Activated gamma-delta T cell treated with anti-CD3 and anti-CD28 coated beads, Interleukin-2, amount 50 U/mL, for 16 hours (primary cell): ENCODE measurements around the gene ARPP21.
"Not testable (repeated sequence)": the region's sequence is repeated elsewhere in the genome, so short reads cannot be mapped to it uniquely, and the experiment has no call there.

Experiments
- DNase-seq: peaks from one replicate; pipeline ENCODE4 v3.0.0-alpha.2; 2020; ENCODE audit warnings: low read depth

ARPP21 gene

DNA sequence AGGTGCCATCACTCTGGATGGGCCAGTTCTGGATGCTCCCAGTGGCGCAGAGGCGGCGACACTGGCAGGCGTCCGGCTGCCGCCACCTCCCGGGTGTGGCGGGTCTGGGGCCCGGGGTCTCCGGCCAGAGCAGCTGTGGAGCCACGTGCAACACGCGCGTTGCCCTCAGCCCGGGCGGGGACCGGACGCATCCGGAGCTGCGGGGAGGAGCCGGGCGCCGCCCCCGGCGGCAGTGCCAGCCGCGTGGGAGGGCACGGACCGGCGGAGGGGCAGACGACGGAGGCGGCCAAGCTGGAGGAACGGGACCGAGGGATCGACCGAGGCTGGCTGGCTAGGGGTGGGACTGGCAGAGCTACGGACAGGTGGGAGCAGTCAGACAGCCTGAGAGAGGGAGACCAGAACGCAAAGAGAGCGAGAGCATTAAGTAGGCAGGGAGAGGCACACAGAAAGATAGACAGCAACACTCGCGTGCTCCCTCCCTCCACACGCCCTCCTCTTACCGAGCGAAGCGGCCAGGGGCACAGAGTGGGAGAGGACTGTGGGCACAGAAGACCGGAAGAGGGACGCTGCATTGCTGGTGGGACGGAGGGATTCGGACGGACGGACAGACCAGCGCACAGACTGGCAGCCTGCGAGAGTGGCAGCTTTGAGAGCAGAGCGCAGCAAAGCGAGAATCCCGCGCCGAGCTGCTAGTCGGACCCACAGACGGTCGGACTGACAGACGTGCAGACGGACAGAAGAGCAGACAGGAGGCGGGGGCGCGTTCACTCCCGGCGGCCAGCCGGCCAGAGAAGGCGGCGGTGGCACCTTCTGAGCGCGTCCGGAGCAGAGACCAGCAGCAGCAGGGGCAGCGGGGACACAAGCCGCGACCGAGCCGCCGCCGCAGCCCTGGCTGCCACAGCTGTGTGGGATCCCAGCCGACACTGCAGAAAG is at the start of gene ARPP21:
Gene ARPP21 (plus strand): TSS at position 272 of the 933 bp plus-strand sequence. CDS start 42,227 bp downstream, outside the sequence.
- no peak for DNase-seq

DNA sequence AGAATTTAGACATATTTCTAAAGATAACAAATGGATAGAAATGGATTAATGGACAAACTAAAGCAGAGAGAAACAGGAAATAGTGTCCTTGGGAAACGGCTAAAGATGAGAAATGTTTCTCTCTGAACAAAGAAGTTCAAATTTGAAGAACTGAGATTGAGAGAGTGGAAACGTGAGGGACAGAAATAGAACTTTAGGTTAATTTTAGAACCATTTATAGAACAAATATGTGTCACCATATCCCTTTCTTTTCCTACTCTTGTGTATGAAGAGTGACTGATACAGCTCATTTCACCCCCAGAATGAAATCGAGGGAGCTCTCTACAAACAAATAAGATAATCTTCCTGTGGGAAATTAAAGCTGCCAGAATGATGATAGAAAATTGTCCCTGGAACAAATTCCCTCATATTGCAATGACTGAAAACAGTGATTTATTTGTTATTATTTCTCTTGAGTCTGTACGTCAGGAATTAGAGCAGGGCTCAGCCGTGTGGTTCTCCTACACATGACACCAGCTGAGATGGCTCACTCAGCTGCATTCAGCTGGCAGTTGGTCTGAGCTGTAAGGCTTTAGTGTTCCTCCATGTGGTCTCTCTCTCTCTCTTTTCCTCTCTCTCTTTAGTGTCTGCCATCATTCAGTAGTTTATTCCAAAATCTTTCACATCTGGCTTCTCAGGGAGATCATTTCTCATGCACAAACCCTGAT is 46.6 kb upstream of the ARPP21 start:
- no peak for DNase-seq

DNA sequence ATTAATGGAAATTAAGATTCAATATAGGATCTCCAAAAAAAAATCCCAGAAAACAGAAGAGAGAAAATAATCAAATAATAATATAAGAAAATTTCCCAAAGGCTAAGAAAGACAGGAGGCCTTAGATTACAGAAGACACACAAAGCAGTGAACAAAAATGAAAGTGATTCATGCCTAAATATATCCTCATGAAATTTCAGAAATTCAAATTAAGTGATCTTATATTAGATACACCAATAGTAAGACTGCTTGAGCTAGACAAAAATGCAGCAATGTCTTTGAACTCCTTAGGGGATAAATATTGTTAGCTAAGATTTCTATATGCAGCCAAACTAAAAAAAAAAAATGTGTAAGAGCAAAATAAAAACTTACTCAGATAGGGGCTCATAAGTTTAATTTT is 44.6 kb upstream of the ARPP21 start:
- no peak for DNase-seq

DNA sequence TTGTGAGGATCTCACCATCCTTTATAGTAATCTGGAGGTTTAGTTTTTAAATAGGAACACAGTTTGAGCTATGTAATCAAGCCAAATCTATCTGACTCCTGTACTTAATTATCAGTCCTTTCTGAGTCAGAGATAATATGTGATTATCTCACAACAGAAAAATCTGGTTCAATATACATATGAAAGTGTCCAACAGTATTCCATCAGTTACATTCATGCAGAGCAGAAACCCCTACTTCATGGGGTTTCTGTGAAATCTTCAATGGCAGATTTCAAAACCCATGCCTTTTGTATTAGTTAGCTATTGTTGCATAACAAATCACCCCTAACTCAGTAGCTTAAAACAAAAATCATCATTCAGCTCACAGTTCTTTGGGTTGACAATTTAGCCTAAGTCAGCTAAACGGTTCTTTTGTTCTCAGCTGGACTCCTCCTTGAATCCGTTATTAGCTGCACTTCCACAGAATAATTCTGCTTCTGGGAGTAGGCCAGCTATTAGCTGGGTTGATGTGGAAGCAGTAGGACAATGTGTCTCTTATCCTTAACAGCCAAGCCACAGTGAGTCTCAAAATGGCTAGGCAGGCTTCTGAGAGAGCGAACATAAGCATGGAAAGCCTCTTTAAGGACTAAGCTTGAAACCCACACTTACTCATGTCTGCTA is 42.9 kb upstream of the ARPP21 start:
- no peak for DNase-seq

DNA sequence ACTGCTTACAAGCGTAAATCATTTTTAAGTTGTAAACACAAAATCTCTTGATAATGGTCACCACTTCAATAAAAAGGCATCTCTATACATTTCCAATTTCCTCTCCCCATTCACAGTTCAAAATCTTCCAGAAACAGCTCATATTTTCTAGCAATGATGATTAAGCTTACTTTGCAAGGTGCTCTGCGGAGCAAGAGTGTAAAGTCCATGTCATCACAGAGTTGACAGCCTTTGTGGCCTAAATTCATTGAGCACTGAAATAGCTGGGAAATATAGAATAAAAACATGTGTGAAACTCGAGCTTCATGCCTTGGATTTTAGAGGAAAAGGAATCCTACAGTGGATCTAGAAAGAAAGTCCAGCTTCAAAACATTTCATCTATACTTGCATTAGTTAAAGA is 41.8 kb upstream of the ARPP21 start:
- no peak for DNase-seq

DNA sequence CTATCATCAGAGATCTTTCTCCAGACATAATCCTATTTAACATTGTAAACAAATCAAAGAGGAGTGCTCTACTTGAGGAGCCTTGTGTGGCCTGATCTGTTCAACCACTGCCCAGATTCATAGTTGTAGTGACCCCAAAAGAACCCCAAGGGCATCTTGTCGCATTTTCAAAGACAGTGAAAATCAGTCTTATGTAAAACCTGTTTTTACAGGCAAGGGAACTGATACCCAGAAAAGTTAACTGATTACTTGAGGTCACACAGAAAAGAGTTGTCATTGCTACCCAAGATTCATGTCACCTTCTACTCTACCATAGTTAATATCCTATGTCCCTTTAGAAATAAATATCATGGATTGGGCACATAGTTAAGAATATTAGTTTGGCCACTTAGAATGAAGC is 40.5 kb upstream of the ARPP21 start:
- no peak for DNase-seq

DNA sequence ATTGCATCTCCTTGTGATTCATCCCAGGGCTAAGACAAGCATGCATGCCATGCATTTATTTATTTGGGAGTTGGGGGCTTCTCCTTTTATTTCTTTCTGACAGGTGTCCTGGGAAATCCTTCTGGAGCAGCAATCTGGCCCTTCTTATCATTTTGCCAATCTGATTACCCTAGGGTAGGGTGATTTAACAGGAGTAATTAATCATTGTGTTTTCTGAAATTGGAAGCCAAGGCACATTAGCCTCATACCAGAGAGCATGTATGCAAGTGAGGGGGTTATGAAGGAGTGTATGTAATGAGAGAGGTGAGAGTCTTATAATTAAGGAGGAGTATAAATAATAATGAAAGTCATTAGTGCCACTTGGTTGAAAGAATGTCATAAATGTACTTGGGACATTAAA is 37.4 kb upstream of the ARPP21 start:
- DNase-seq, result no peak

DNA sequence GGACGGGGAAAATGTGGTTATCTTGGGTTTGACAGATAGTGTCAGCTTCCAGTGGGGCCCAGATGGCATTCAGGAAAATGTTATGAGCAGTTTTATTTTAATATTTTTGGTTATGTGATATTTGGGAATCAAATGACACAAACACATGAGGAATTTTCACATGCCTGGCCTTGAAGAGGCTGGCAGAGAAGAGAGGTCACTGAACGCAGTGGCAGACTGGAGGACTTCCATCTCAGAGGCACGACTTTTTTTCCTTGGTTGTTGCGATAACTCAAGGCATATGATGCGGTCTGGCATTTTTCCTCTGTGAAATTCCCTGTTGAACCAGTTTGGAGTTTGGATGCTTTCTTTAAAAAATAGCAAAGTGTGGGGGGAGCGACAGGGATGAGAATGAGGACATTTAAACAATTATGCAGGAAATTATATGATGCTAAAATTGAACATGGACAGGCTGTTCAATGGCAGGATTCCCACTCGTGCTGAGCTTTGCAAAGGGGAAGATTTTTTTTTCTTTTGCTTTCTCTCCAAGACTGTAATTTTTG is 36.9 kb upstream of the ARPP21 start:
- no peak for DNase-seq

DNA sequence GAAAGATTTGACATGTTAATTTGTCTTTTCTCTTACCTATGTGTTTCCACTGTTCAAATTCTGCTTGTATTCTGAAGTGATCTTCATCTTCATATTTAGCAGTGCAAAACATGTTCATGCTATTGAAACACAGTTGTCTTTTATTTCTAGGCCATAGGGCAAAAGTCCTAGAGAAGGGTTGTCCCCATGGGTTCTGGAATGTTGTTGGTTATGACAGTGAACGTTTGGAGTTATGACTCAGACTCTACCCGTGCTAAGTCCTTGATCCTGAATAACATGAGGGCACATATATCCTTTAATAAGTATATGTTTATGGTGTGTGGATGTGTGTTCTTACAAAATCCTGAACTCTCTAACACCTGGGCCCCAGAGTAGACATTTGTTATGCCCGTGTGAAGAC is 23.0 kb upstream of the ARPP21 start:
- DNase-seq, result no peak

DNA sequence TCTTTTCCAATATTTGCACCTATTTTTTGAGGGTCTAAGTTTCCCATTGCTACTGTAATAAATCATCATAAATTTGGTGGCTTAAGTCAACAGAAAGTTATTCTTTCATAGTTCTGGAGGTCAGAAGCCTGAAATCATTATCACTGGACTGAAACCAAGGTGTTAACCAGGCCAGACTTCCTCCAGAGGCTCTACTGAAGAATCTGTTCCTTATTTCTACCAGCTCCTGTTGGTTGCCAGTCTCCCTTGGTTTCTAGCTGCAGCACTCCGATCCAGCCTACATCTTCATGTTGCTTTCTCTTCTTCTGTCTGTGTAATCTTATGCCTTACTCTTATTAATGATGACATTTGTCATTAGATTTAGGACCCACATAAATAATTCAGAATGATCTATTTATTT is 22.0 kb upstream of the ARPP21 start:
- no peak for DNase-seq

DNA sequence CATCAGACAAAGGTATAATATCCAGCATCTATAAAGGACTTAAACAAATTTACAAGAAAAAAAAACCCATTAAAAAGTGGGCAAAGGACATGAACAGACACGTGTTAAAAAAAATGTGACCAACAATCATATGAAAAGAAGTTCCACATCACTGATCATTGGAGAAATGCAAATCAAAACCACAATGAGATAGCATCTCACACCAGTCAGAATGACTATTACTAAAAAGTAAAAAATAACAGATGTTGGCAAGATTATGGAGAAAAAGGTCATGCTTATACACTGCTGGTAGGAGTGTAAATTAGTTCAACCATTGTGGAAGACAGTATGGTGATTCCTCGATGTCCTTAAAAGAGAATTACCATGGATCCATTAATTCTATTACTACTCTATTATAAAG is 19.1 kb upstream of the ARPP21 start:
- DNase-seq, result not testable (repeated sequence)

DNA sequence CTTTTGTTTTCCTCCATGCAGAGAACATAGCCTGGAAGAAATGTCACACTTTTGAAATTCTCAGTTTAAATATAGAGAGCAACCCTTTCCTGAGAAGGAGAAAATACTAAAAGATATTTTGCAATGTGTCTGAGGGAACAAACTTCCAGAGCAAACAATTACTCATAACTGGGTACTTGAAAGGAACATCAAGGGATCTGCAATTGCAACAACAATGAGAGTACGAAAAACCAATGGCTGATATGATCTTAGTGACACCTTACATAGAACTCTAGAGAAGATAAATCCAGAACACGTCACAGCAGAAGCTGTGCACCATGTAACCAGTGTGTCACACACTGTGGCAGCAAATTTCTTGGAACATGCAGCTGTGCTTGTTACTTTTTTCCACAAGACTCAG is 14.6 kb upstream of the ARPP21 start:
- DNase-seq, result no peak

DNA sequence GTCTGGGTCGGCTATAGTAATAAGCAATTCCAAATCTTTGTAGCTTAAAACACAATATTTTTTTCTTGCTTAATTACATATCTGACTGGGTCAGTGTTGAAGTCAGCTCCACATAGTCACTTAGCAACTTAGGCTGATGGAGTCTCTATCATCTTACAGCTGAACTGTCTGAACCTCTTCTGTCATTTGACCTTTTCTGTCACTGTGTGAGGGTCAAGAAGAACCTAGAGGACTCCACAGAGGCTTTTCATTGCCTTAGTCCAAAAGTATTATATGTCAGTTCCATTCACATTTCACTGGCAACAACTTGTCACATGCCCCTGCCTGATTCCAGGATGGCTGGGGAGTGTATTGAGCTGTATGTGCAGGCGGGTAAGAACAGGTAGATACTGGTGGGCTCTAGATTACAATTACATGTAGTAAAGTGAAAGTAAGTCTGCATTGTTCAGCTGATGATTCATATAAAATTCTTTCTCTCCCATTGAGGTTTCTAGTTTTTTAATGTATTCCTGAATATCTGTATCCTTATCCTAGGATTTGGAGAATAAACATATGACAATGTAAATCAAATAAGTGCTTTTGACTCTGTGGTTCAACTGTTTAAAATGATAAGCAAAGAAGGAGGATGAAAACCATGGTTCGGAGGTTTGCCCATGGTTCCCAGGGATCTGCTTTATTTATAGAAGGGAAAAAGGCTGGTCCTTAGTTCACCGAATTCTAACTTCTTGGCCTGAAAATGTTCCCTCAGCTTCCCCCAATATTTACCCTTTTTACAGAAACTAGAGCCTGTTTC is 5.8 kb upstream of the ARPP21 start:
- DNase-seq, result no peak

DNA sequence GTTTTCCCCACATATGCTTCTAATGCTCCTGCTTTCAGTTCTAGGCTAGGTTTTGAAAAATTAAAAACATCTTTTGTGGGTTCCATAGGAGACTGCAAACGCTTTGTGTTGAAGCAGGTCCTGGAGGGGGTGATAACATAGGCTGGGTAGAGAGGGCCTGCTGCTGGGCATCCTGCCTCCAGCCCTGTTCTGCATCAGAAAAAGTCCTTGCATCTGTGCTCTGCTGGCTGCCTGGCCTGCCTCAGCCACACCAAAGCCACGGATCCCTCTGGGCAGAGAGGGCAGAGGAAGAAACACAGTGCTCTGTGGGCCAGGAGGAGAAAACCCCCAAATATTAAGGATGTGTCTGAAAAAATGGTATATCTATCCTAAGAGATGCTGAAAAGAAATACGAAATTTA is 3.9 kb upstream of the ARPP21 start:
- no peak for DNase-seq

DNA sequence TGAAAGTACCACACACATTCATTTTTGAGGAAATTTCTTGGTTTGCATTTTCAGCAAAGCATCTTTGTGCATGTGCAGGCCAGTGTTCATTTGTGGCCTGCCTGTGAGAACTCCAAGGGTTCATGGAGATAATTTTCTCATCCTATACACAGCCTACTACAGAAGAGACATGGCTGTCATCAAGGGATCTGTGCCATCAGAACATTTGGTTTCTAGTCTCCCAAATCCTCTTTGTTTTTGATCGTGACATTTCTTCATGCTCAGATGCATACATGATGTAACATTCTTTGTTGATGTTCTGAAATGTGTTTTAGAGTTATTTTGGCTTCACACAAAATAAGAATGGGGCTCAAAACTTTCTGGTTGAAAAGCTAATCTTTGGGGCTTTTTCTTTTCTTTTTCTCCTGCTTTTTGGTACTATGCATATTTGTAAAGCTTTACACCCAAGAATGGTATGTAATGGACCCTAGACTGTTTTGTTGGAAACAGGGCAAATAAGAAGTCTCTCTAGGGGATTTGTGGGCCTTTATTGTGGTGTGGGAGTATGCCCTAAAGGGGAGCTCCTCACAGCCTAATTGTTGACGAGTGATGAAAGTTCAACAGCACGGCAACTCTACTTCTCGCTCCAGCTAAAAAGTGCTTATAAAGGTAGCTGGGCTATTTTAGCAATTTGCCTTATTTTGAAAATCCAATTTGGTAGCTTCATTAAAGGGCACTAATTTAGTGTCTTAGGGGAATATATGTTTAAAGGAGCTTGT is 3.2 kb upstream of the ARPP21 start:
- no peak for DNase-seq

DNA sequence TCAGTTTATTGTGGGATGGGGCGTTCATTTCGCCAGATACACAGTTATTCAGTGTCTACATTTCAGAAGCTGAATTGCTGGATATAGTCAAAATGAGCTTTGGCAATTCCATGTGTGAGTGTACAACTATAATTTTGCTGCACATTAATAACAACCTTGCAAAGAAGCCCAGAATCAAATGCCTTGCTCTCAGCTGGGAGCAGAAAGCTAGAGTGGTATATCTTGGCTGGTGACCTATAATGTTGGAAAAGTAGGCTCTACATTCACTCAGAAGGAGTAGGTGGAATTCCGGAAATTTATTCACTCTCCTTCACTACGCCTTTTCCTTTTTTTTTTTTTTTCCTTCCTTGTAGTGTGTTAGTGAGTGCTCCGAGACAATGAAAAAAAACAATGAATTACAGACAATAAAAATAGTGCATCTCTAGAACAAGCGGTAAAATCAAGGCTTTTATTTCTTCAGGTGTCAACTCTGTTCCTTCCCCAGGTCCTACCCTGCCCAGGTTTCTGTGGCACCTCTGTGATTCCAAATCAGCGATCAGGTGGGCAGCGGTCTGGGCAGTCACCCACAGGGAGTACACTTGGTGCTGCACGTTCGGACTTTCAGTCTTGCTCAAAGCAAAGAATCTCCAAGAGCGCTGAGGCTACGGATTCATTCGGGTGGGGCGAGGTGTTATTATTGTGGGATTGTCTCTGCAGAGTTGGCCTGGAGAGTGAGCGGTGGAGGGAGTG is 910 bp upstream of the ARPP21 start:
- DNase-seq, result no peak

DNA sequence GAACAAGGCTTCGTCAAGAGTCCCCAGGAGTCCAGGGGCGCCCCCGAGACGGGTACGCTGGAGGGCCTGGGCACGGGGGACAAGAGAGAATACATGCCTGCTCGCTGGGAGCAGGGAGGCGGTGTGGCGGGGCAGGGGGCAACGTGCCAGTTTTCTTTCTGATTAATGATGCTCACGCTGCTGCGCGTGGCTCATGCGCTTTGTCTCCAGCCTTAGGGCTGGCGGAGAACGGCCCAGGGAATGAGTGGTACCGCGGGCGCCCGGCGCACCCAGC is 408 bp upstream of the ARPP21 start:
- DNase-seq, result no peak

DNA sequence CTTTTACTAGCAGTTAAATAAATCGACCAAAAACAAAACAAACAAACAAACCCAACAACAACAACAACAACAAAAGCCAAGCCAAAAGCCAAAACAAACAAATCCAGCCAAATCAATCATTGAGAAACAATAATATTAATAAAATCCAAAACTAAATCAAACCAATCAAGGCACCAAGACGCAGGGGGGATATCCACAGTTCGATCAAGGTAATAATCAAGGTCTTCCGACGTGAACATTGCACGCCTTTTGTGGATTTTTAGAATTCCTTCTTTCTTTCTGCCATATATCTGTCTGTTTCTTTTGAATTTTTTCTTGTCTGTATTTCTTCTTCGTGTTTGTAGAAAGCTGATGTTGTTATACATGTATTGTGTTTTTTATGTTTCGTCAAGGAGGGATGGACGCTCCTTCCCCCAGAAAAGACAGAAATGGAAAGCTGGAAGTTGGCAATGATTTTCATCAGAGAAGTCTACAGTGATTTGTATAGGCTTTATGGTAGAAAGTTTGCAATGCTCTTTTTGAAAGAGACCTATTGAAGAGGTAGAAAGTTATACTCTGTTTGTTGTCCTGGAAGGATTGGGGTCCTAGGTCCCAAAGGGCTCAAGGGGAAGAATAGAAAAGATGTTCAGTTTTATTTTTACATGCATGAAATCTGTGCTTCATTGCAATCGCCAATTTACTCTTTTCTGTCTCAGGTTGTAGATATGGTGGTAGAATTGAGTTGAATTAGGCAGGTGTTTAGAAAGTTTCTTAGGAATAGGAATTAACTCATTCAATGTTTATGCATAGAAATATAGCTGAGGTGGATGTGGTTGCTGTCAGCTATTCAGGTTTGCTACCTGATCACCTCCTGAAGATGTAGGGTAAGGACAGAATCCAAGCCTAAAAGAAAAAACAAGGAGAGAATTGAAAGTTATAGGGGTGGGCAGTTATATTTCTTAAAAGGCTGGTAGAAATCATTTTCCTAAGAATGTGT is 1.2 kb downstream of the ARPP21 start:
- no peak for DNase-seq

DNA sequence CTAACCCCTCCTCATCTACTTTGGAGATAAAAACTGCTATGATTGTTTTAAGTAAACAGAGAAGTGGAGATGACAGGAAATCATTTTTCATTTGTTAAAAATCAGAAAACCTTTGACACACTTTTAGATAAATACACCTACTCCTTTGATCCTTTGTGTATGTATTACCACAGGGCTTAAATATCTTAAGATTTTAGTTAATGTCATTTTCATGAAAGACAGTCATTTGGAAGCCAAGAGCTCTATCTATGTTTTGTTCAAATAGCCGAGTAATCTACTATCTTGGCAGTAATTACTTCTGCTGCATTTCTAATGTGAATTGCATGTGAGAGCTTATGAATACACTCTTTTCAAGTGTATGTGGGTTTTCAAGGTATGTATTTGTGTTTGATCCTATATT is 2.0 kb downstream of the ARPP21 start:
- no peak for DNase-seq
